SHP77 (cell line): ENCODE measurements around the gene ZFYVE19.
"Not testable (repeated sequence)": the region's sequence is repeated elsewhere in the genome, so short reads cannot be mapped to it uniquely, and the experiment has no call there.

Experiments
- DNase-seq, 2 experiments: peaks; one replicate each; lab custom pipeline; 2025; lab: John Stamatoyannopoulos, UW

Gene ZFYVE19

GRCh38 chr15:40847223-40847961 lies 40.5 kb downstream of the ZFYVE19 start:
- peak; percentile 55 to 68 for DNase-seq

GRCh38 chr15:40850576-40851112 lies 43.8 kb downstream of the ZFYVE19 start:
- no peak for DNase-seq

GRCh38 chr15:40852529-40852928 lies 45.6 kb downstream of the ZFYVE19 start:
- DNase-seq, result no peak

GRCh38 chr15:40853241-40853890 lies 46.5 kb downstream of the ZFYVE19 start:
- no peak for DNase-seq

- no peak for DNase-seq
Measured at GRCh38 chr15:40854161-40854560, 47.3 kb downstream of the ZFYVE19 start.

DNA sequence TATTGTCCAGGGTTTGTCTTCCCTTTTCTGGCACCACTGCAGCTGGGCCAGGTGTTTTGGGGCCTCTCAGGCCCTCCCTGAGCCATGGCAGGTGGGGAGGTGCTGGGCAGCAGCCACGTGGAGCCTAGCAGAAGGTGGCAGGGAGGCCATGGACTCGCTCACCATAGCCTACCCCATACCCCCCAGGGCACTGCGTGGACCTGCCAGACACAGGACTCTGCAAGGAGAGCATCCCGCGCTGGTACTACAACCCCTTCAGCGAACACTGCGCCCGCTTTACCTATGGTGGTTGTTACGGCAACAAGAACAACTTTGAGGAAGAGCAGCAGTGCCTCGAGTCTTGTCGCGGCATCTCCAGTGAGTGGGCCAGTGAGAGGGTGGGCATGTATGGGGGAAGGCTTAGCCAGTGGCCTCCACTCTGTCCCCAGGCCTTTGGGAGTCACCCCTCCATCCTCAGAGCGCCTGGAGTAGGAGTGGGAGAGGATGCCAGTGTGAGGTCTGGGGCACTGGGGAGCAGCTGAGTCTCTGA lies 48.9 kb downstream of the ZFYVE19 start:
- DNase-seq, result no peak

DNA sequence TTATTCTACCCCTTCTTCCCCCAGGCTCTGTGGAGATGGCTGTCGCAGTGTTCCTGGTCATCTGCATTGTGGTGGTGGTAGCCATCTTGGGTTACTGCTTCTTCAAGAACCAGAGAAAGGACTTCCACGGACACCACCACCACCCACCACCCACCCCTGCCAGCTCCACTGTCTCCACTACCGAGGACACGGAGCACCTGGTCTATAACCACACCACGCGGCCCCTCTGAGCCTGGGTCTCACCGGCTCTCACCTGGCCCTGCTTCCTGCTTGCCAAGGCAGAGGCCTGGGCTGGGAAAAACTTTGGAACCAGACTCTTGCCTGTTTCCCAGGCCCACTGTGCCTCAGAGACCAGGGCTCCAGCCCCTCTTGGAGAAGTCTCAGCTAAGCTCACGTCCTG lies 49.9 kb downstream of the ZFYVE19 start:
- no peak for DNase-seq

DNA sequence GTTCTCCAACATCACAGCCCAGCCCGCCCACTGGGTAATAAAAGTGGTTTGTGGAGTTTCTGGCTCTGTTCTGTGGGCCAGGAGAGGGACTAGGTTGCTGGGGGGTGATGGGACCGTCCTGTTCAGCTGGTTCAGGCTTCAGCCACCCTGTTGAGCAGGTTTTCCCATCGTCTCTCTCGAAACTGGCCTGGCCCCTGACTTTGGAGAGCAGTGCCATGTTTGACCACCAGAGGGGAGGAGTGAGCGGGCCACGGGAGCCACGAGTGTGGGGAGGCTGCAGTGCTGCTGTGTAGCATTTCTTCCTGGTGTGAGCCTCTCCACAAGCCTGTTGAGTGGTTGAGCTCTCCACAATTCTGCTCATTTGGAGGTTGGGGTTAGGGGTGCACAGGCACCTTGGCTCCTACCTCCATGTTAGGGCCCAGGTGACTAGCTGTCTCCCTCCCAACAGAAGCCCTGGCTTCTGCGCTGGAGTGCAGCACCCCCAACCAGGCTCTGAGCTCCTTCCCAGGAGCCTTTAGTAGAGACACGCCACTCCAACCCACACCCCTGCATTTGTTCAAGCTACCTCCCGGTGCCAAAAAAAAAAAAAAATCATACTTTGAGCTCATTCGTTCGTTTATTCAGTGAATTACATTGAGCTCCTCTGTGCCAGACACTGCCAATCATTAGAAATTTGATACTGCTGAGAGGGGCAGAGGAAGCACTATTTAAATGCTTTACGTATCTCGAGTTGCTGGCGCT lies 50.9 kb downstream of the ZFYVE19 start:
- DNase-seq, result peak; percentile 49 to 60

DNA sequence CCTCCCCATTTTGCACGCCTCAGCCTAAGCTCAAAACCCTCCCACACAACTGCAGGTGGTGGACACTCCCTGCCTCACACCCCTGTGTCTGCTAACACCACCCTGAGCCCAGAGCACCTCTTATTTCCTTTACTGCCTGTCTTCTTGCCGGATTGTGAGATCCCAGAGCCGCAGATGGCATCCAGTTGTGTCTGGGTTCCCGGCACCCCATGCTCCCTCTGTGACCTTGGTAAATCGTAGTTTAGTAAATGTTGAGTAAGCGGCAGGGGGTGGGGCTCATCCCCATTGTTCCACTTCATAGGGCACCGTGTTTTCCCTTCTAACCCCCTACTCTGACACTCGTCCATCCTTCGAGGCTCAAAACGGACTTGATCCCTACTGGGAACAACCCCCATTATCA lies 51.8 kb downstream of the ZFYVE19 start:
- DNase-seq, result no peak

- DNase-seq, result peak; percentile 73 to 78
Measured at GRCh38 chr15:40859206-40859851, 52.4 kb downstream of the ZFYVE19 start.

GRCh38 chr15:40861147-40861546 lies 54.3 kb downstream of the ZFYVE19 start:
- DNase-seq, result not testable (repeated sequence)

GRCh38 chr15:40863660-40864270 lies 56.9 kb downstream of the ZFYVE19 start:
- no peak for DNase-seq
